HFF-Myc (cell line): ENCODE measurements around the gene C9orf50.
A peak's percentile ranks its signal among the peaks of the same experiment; 100 is the strongest.

Experiments used
- DNase-seq: peaks from one replicate; pipeline ENCODE4 v3.0.0-alpha.2; 2011; ENCODE audit warnings: low read depth; ENCODE audit errors: extremely low read depth
- H3K4me3 ChIP-seq: replicated peaks from 2 replicates; pipeline ENCODE4 v1.5.1; 2011; ENCODE audit warnings: low read depth, mild to moderate bottlenecking, control low read depth, low read length
- CTCF ChIP-seq: IDR thresholded peaks from 2 replicates; pipeline ENCODE4 v1.5.1; 2012; ENCODE audit warnings: mild to moderate bottlenecking, low read depth, low read length, control low read depth; ENCODE audit errors: missing control alignments

The C9orf50 gene

GRCh38 chr9:129604766-129605163 lies 16.1 kb downstream of the C9orf50 start:
- H3K4me3 ChIP-seq, result no peak overlapping the region
- no peak for TF ChIP-seq CTCF
- no peak for DNase-seq

- DNase-seq, result no peak
- H3K4me3 ChIP-seq, result no peak overlapping the region
- TF ChIP-seq CTCF, result no peak
These were observed 16.7 kb downstream of the C9orf50 start for GRCh38 chr9:129604056-129604765.

DNA sequence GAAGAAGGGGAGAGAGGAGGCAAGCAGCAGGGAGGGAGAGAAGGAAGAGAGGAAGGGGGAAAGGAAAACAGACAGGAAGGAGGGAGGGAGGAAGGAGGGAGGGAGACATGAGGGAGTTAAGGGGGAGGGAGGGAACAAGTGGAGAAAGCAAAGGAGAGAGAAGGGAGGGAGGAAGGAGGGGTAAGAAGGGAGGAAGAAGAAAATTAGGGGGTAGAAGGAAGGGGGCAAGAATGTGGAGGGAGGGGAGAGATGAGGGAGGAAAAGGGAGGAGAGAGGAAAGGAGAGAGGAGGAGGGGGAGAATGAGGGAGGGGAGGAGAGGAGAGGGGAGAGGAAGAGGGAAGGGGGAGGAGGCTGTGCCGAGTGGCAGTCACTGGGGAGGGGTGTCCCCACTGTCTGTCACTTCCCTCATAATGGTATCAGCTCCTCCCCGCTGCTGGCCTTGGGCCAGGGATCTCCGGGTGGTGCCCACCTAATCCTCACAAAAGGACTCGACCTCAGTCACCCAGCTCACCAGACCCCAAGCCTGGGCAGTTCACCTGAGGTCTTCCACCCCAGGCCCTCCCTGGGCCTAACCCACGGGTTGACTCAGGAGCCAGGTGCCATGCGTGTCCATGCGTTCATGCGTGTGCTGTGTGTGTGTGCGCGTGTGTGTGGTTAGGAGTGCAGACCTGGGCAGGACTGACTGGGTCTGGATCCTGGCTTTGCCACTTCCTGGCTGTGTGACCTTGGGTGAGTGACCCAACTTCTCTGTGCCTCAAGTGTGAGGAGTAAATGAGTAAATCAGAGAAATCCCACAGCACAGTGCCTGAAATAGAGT lies 18.1 kb downstream of the C9orf50 start:
- no peak overlapping the region for H3K4me3 ChIP-seq
- no peak for TF ChIP-seq CTCF
- DNase-seq, result no peak

GRCh38 chr9:129601082-129601674 lies 19.7 kb downstream of the C9orf50 start:
- no peak for DNase-seq
- no peak overlapping the region for H3K4me3 ChIP-seq
- TF ChIP-seq CTCF, result no peak

DNA sequence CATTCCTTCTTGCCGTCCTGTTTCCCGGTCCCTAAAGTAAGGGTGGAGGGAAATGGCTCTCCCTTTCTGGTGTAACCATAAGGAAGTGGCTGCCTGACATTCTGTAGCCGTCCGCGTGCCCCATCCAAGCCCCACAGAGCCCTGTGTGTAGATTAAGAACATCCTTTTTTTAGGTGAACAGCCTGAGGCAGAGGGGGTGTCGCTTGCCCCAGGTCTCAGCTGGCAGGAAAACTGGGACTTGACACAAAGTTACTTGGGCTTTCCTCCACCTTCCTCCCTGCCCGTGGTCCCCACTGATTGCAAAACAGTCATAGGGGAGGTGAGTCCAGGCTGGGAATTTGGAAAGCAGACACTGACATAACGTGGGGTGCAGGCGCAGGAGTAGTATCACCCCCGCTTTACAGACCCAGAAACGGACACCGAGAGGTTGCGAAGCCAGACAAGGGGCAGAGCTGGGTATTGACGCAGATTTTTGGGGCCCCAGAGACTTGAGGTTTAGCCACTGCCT lies 22.8 kb downstream of the C9orf50 start:
- TF ChIP-seq CTCF, result no peak
- peak overlapping the region; percentile 53 for H3K4me3 ChIP-seq
- no peak for DNase-seq

DNA sequence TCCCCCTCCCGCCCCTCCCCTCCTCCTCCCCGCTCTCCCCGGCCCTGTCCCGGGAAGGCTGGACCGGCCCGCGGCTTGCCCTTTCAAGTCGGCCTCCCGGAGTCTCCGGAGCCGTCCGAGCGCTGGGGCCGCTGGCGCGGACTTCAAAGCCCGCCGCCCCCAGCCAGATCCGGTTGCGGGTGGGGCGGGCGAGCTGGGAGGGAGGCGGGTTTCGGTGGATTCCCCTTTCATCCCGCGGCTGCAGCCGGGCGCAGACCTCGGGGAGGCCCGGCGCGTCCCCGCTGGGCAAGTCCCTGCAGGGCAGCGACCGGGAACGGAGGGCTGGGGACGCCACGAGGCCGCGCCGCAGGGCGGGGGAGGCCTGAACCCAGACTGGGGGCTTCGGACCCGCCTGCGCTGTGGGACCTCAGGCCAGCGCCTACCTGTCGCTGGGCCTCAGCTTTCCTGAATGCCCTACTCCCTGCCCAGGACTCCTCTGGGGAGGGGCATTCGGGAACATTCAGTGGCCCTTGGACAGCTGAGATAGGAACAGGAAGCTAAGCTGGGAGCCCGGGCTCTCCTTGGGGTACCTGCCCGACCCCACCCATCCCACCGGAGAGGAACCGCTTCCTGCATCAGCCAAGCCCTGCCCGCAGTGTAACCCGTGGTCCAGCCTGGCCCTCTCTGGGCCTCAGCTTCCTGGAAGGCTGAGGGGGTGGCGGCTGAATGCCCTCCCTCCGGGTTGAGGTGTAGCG lies 23.4 kb downstream of the C9orf50 start:
- no peak for DNase-seq
- H3K4me3 ChIP-seq, result peak overlapping the region; percentile 53
- no peak for TF ChIP-seq CTCF
